GM20431 (cell line): ENCODE data around the gene IQGAP2.

Experiments
- in situ Hi-C: fragments of 300-500 bp; cut with MseI, MboI; formaldehyde crosslinking; loops from one replicate; pipeline ENCODE4 v1.15.0; 2020; ENCODE audit warnings: low sequenced_read_pairs; ENCODE audit not compliant: unreplicated experiment

Gene IQGAP2

DNA sequence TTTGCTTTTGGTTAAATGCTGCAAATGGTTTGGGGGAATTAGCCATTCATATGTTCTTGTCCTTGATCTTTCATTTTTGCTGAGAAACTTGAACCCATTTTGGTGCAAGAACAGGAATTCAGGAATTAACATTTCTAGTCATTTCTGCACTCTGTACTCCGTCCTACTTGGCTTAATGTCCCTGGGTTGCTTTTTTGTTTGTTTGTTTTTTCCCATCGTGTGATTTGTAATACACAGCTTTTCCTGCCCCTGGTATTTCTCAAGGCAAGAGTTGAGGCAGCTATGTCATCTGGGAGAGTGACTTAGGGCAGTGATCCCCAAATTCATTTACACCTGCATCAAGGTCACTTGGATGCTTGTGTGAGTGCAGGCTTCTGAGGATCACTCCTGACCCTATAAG, 71.3 kb downstream of the IQGAP2 start:
- in situ Hi-C loops = no loop called here

DNA sequence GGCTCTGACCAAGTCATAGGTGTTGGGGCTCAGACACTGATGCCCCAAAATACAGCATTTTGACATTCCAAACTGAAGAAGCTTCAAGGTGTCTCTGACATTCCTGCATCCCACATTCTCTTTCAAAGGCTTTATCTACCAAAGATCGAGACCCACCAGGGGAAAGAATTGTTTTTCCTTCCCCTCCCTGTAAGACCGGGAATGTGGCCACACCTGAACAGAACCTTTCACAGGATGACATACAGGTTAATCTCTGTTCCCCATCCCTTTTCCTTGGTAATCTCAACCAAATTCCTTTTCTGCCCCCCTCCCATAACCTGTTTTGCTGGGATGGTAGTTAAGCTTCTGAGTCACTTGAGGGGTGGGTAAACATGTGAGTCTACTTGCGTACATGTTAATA, 72.3 kb downstream of the IQGAP2 start:
- in situ Hi-C loops = no loop called here

DNA sequence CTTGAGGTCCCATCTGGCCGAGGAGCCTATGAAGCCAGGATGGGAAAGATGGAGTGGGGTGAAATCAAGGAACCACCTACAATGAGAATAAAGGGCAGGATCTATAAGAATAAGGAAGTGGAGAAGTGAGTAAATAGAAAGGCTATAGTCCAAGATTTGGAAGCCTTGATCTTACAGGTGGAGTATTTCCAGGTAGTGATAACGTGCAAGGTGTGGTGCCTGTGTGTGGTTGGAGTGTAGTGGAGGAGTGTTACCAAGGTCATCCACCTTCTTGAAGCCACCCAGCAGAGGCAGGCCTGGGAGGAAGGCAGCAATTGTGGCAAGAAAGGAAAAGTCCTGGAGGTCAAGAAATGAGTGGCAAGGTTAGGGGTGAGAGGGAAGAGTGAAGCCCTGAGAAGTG, 72.9 kb downstream of the IQGAP2 start:
- in situ Hi-C loops = no loop called here

DNA sequence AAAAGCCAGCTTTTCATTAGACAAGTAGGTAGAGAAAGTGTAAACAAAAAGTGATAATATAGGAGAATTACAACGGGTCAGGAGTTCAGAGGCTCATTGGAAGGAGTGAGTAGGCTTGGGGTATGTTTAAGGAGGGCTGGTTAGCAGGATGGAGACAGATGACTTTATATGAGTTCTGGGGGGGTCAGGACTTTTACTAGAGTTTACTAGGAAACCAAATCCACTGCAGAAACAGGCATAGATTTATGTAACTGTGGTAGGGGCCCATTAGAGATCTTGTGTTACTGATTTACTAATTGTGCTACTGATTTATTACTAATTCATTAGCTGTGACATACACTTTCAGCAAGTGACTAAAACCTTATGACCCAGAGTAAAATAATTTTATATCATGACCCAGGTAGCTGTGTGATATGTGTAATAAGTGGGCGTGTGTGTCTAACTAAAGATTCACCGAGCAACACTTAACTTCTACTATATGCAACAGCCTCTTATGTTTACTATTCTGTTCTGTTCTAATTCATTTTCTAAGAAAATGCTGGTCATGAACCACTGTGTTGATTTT, 73.5 kb downstream of the IQGAP2 start:
- in situ Hi-C loops = no loop called here

DNA sequence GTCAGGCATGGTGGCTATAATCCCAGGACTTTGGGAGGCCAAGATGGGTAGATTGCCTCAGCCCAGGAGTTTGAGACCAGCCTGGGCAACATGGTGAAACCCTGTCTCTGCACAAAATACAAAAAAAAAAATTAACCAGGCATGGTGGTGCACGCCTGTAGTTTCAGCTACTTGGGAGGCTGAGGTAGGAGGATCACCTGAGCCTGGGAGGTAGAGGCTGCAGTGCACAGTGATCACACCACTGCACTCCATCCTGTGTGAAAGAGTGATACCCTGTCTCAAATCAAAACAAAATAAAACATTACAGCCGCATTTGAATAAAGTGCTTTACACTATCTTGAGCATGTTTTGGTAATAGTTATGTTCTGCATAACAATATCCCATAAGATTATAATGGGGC, 74.0 kb downstream of the IQGAP2 start:
- in situ Hi-C loops = no loop called here

DNA sequence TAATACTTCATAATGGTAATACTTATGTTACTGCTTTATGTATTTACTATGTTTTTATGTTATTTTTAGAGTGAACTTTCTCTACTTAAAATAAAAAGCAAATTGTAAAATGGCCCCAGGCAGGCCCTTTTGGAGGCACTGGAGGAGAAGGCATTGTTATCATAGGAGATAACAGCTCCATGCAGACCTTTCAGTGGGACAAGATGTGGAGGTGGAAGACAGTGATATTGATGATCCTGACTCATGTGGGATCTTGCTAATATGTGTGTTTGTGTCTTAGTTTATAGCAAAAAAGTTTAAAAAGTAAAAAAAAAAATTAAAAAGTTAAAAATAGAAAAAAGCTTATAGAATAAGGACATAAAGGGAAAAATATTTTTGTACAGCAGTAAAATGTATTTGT, 74.5 kb downstream of the IQGAP2 start:
- in situ Hi-C loops = no loop called here

DNA sequence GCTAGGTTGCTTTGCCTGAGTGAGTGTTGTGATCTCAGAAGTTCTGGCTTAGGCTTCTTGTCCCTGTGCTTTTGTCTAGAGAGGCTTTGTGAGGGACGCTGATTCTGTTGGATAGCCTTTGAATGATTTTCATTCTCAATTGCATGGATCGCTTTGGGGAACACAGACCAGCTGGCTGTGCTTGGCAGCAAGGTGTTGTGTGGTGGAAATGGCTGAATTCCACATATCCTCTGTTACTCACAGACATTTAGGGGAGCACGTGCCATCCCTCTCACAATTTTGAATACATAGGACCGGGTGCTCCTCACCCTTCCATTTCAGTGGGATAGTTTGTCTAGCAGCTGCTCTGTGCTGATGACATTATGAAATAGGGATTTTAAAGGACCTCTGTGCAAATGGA, 76.2 kb downstream of the IQGAP2 start:
- in situ Hi-C loops = no loop called here

DNA sequence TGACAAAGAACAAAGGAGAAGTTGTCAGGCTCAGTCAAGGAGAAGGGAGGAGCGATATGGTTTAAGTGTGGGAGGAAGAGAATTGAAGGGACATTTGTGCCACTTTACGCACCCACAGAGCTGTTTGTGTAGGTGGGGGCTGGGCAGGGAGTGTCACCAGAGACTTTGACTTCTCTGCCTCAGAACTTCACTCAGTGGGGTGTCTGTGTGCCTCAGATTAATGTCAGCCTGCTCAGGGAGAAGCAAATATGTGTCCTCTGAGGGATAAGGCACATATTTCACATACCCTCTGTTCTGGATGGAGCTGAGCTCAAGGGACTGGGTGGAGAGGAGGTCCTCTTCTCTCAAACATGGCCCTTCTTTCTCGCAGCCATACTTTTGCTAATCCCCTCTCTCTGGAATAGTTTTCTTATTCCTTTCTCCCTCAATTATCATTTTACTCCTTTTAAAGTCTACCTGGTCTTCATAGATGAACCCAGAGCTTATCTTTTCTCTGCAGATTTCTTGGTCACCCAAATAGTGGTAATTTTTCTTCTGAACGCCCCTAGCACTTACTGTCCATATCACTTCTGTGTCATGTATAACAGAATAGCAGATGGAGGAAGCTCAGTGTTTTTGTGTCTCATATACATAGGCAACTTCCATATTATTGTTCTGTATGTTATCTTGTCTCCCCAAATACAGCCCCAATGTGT, 77.0 kb downstream of the IQGAP2 start:
- in situ Hi-C loops = no loop called here

DNA sequence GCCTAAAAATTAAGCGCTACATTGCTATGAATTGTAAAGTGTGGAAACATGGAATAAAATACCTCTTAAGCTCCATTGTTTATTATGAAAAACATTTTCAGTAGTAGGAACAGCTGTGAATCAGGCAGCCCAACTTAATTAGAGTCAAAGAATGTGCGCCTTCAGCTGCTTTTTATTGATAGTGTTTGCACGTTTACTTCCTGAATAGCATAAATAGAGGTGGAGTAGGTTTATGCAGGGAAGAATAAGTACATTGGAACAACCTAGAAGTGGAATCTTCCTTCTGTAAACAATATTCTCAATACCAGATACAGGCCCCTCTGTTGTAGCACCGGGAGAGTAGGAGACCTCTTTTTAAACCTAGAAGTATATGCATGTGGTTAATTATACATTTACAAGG, 79.9 kb downstream of the IQGAP2 start:
- in situ Hi-C loops = no loop called here

DNA sequence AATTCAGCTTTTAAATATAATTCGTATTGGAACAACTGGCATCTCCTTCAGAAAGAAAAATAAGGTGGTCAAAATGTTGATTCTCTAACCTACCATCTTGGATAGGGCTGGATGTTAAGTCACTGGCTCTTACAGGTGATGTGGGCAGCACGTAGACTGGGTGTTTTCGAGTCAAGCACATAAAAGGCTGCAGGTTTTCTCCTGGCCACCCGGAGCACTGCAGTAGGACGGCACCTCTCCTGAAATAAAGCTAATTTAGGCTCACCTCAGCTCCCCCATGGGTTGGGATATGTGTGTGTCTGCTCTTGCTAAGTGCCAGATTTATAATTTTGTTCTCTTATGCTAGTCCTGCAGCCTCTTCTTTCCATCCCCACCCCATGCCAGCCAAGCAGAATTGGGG, 80.3 kb downstream of the IQGAP2 start:
- in situ Hi-C loops = no loop called here

DNA sequence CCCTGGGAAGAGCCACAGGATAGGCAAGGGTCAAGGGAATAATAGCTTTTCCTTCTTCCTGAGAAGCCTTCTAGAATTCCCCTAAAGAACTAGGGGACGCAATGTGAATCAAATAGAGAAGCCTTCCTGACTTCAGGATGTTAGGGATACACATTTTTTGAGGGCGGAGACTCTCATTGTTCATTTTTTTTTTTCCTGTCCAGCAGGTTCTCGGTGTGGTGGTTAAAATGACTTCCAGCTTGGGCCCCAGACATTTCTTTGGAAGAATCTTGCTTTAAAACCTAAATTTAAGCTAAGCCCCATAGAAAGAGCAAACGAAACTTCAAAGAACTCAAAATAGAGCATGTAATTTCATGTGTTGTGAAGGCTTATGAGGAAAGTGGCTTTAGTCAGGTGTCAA, 80.8 kb downstream of the IQGAP2 start:
- in situ Hi-C loops = no loop called here

DNA sequence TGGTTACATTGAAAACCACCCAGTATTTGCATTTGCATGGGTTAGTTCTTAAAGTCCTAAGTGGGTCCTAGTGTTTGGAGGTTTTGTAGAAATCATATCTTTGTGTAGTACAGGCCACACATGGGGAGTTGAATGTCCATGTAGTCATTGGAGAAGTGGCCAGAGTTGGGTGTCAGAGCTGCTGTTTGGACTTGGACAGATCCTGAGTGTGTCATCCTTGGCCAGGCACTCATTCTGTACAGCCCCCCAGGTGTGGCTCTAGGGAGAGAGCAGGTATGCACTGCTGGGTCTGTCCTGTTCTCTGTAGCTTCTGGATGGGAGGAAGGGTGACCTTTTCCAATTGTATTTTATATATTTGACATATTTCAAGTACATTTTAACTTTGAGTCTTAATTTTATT, 82.4 kb downstream of the IQGAP2 start:
- in situ Hi-C loops = no loop called here

DNA sequence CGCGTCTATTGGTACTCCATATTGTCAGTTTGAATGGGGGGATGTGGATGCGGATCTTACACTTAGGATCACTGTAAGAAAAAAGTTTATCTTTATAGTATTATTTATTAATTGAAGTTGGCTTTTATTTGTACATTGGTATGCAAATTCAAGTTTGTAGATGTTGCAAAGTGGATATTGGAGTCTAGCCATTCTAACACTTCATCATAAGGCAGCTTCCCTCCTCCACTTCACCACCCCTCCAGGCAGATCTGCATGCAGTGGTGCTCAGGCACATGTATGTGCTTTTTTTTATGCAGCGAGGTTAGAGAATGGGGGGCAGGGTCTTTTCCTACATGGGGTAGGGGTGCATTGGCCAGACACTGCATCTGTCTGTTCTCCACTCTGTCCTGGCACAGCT, 84.3 kb downstream of the IQGAP2 start:
- in situ Hi-C loops = no loop called here

DNA sequence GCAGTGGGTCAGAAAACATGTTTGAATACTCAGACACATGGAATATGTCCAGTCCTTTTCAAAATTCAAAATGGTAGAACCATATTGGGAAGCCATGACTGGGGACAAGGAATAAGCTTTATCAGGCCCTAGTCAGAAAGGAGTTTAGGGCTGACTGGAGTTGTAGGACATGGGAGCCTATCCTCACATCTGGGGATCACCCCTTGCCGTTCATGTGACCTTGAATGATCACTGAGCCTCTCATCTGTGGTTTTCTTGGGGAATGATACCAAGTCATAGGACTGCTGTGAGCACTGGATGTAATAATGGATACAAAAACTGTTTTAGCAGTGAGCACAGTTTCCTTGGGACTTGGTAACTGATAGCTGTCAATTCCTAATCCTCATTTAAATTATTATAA, 84.7 kb downstream of the IQGAP2 start:
- in situ Hi-C loops = no loop called here

DNA sequence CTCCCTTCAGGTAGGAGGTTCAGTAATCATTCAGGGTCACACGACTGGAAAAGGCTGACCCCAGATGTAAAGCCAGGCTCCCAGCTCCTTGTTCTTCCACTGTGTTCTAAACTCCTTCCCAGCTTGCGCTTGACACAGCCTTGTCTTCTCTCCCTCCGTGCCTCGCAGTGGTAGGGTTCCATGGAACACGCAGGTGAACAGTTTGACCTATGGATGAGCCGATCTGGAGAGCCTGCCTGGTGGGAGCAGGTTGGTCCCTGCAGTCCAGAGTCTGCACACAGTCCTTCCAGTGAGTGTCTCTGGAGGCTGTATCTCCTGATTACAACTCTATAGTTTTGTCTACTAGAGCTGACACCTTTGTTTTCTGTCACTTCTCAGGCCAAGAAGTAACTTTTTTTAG, 85.9 kb downstream of the IQGAP2 start:
- in situ Hi-C loops = no loop called here

DNA sequence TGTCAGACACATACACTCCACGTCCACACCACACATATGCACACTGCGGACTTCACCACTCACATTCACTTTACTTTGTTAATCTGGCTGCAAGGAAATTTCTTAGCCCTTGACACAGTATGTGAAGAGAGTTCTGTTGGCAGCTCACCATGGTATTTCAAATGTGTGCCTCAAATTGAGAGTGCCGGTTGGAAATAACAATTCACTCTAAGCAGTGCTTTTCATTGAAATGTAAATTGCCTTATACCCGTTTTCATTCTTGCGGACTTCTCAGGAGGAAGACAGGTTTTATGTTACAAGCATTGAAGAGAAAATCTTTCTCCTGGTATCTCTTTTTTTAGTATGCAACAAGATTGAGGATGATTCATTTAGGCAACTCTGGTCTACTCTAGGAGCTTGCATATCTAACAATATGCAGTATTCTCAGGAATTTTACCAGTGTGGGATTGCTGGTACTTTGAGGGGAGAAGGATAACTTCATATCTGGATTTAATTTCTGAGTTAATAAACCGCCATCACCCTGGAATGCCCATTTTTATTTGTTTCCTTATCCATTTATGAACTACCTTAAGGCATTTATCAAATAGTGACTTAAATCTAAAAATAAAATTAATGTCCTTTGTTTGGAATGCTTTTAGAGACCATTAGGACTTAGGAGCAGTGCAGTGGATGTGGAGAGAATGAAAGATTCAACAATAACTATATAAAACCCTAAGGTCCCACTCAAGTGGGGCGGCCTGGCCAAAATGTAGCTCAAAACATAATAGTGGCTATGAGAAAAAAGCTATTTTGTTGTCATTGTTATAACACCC, 87.0 kb downstream of the IQGAP2 start:
- in situ Hi-C loops = no loop called here

DNA sequence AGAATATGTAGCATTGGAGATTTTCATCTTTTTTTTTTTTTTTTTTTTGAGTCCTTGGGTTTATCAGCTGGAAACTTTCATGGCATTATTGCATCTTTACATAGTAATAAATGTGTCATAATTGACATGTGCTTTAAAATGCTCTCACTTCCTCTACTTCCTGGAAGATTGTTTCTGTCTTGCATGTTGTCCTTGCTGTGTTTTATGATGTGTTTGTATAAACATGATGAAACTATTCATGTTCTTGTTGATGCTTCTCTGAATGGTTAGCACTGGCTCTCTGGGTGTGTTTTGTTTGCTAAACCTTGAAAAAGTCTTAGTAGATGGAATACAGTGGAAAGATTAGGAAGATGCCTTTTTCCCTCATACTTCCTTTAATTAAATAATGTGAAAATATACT, 87.9 kb downstream of the IQGAP2 start:
- in situ Hi-C loops = no loop called here

DNA sequence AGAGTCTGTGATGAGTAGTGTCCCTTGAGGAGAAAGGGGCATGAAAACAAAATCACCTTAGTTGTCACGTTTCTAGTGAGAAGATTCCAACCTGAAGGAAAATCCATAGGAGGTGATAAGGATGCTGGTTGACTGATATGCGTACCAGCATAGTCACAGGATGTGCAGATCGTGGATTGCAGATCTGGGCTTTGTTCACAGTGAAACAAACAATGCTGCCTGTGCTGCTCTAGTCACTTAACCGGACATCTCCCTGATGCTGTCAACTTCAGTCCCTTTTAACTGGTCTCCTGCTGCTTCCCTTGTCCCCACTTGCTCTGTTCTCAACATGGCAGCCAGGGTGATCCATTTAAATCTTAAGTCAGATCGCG, 89.7 kb downstream of the IQGAP2 start:
- in situ Hi-C loops = no loop called here

DNA sequence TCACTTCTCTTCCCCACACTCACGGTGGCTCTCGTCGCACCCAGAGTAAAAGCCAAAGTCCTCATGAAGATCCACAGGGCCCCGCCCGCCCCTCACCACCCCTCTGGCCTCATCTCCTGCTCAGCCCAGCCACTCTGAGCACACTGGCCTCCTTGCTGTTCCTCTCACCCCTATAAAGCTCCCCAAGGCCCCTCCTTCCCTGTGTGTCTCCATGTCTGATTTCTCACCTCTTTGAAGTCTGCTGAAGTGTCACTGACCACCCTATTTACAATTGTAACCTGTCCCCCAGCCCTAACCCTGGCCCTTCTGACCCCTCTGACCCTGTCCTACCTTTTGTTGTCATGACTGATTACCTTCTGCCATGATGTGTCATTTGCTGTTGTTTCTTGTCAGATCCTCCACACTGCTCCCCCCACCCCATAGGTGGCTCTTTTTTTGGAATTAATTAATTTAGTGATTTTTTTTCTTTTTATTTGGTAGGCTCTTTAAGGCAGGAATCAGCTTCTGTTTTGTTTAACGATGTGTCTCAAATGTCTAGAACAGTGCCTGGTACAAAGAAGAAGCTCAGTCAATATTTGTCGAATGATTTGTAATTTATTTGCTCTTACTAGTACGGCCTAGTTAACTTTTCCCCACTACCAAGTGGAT, 90.2 kb downstream of the IQGAP2 start:
- in situ Hi-C loops = no loop called here

DNA sequence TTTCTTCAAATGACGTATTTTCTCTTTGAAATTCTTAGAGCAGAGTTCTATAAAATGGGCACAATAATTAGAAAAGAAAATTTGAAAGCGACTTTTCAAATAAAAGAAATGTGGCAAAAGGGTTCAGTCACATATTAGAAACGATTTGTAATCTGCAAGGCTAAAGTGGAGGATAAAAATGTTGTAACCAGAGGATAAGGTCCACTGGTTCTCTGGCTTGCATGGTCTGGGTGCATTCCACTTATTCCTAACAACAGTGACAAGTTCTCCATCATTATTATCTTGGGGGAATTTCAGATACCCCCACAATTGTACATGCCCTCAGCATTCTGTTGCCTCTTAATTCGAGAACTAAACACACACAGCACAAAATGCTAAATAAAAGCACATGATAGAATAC, 91.1 kb downstream of the IQGAP2 start:
- in situ Hi-C loops = no loop called here

DNA sequence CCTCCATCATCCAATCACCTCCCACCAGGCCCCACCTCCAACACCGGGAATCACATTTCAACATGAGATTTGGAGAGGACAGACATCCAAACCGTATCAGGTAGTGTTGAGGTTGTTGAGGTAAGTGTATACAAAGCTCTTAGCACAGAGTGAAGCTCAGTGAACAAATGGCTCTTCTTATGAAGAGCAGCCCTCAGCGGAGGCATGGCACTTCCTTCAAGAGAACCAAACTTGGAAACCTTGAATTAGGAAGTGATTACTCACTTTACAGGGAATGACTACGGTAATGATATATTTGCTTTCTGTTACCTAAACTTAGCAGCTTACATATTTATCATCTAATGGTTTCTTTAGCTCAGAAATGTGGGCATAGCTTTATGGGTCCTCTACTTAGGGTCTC, 92.8 kb downstream of the IQGAP2 start:
- in situ Hi-C loops = no loop called here
